HCT116 (cell line): ENCODE data around the gene DRGX. TPM values are rescaled to one million over a fixed set of nuclear protein-coding genes. Genes with fewer than 3 reads are reported as not detected.

Experiments used
- ATAC-seq: fragments of 200-7000 bp; cut with Tn5 transposase; 2 replicates; pipeline ENCODE4 v1.9.1; 2020; ENCODE audit warnings: mild to moderate bottlenecking, moderate library complexity
- BruUV-seq: library from RNA; stranded (reverse); fragments of 400-500 nt; replicated peaks from 2 replicates; lab custom pipeline; 2021; lab: Mats Ljungman, UMichigan
- CTCF ChIA-PET: fragments of 300-600 bp; sonication (Branson Sonifier 250); formaldehyde crosslinking; loops from one replicate; lab custom pipeline; 2021; ENCODE audit warnings: antibody characterized with exemption; lab: Charles Lee
- POLR2A ChIA-PET: fragments of 300-600, 350-600 bp; sonication (Branson Sonifier 250); formaldehyde crosslinking; loops from one replicate; lab custom pipeline; 2021; ENCODE audit warnings: antibody characterized with exemption; lab: Charles Lee
- RAD21 ChIA-PET, 2 experiments: fragments of 300-600 bp; sonication (Branson Sonifier 250); formaldehyde crosslinking; loops; one replicate each; lab custom pipeline; 2023; ENCODE audit warnings: low total read pairs in 2 of 2; ENCODE audit not compliant: uncharacterized antibody in 2 of 2, unreplicated experiment in 2 of 2, low non-redundant PET in 1 of 2; lab: Charles Lee
- DNase-seq: peaks from one replicate; pipeline ENCODE4 v3.0.0-alpha.2; 2010; ENCODE audit warnings: low read depth, low spot score
- H2AFZ ChIP-seq: fragments of 200-600 bp; shearing (Covaris generic), sonication (generic); 2 replicates; pipeline ENCODE4 v1.6.1; 2017; ENCODE audit warnings: low read depth, mixed run types, mixed read lengths, antibody characterized with exemption, low read length; ENCODE audit not compliant: poor library complexity, severe bottlenecking
- H3K27ac ChIP-seq: 2 replicates; pipeline ENCODE4 v1.5.1; 2012; ENCODE audit warnings: low read depth, low read length
- H3K27me3 ChIP-seq: fragments of 200-600 bp; sonication (generic); 2 replicates; pipeline ENCODE4 v1.6.1; 2016; ENCODE audit warnings: mixed run types, low read length, mixed read lengths; ENCODE audit not compliant: insufficient read depth
- H3K36me3 ChIP-seq, 2 experiments: fragments of 200-500 bp in 1 of 2; fragments of 200-600 bp in 1 of 2; sonication (Bioruptor generic) in 1 of 2; sonication (generic) in 1 of 2; 2 replicates each; pipeline versions ENCODE4 v1.5.1 to v1.6.1; 2014 to 2016; ENCODE audit warnings: low read length in 2 of 2, inconsistent platforms in 1 of 2, mixed read lengths in 1 of 2, mixed run types in 1 of 2; ENCODE audit not compliant: insufficient read depth in 2 of 2, control insufficient read depth in 1 of 2
- H3K4me1 ChIP-seq, 2 experiments: fragments of 200-600 bp in 1 of 2; sonication (generic) in 1 of 2; 2 replicates each; pipeline versions ENCODE4 v1.5.1 to v1.6.1; 2012 to 2017; ENCODE audit warnings: low read length in 2 of 2, inconsistent platforms in 1 of 2, mild to moderate bottlenecking in 1 of 2, mixed read lengths in 1 of 2, mixed run types in 1 of 2, moderate library complexity in 1 of 2; ENCODE audit not compliant: insufficient read depth in 2 of 2, control insufficient read depth in 1 of 2
- H3K4me2 ChIP-seq: fragments of 200-600 bp; sonication (generic); 2 replicates; pipeline ENCODE4 v1.6.1; 2017; ENCODE audit warnings: mixed run types, low read length, mixed read lengths
- H3K4me3 ChIP-seq, 2 experiments: fragments of 200-600 bp in 1 of 2; sonication (generic) in 1 of 2; replicated peaks in 1 of 2; 2 replicates each; pipeline ENCODE4 v1.5.1; 2011 to 2016; ENCODE audit warnings: low read length in 2 of 2, control low read depth in 1 of 2, low read depth in 1 of 2, mild to moderate bottlenecking in 1 of 2, mixed read lengths in 1 of 2, mixed run types in 1 of 2
- H3K79me2 ChIP-seq: fragments of 200-600 bp; sonication (generic); 2 replicates; pipeline ENCODE4 v1.6.1; 2017; ENCODE audit warnings: mild to moderate bottlenecking, mixed run types, low read length, moderate library complexity, mixed read lengths; ENCODE audit not compliant: insufficient read depth
- H3K9ac ChIP-seq: fragments of 200-600 bp; sonication (generic); 2 replicates; pipeline ENCODE4 v1.6.1; 2016; ENCODE audit warnings: low read length, mixed read lengths
- H3K9me2 ChIP-seq: fragments of 200-600 bp; sonication (generic), shearing (Covaris generic); 2 replicates; pipeline ENCODE4 v1.6.1; 2017; ENCODE audit warnings: mixed run types, mild to moderate bottlenecking, moderate library complexity; ENCODE audit not compliant: insufficient read depth
- H3K9me3 ChIP-seq, 2 experiments: fragments of 200-500 bp in 1 of 2; fragments of 200-600 bp in 1 of 2; sonication (Bioruptor generic) in 1 of 2; sonication (generic) in 1 of 2; 2 replicates each; pipeline ENCODE4 v1.6.1; 2014 to 2017; ENCODE audit warnings: low read length in 2 of 2, mixed read lengths in 2 of 2, inconsistent platforms in 1 of 2, low read depth in 1 of 2, mild to moderate bottlenecking in 1 of 2, mixed run types in 1 of 2, moderate library complexity in 1 of 2; ENCODE audit not compliant: control insufficient read depth in 1 of 2, insufficient read depth in 1 of 2
- H4K20me1 ChIP-seq: fragments of 200-600 bp; sonication (generic), shearing (Covaris generic); 2 replicates; pipeline ENCODE4 v1.6.1; 2017; ENCODE audit warnings: mixed run types, mild to moderate bottlenecking, moderate library complexity; ENCODE audit not compliant: insufficient read depth
- CTCF ChIP-seq, 3 experiments: fragments of 200-600 bp in 1 of 3; sonication (generic) in 1 of 3; IDR thresholded peaks in 2 of 3; conservative IDR thresholded peaks in 1 of 3; 2 replicates each; pipeline ENCODE4 v1.5.1; 2012 to 2017; ENCODE audit warnings: low read depth in 2 of 3, low read length in 2 of 3, antibody characterized with exemption in 1 of 3, borderline replicate concordance in 1 of 3, control low read depth in 1 of 3, mild to moderate bottlenecking in 1 of 3, mixed read lengths in 1 of 3, mixed run types in 1 of 3, moderate library complexity in 1 of 3; ENCODE audit not compliant: insufficient read depth in 1 of 3
- EGR1 ChIP-seq: IDR thresholded peaks from 2 replicates; pipeline ENCODE4 v1.6.1; 2012; ENCODE audit warnings: low read depth
- MAX ChIP-seq: IDR thresholded peaks from 2 replicates; pipeline ENCODE4 v1.6.1; 2012
- POLR2A ChIP-seq: IDR thresholded peaks from 2 replicates; pipeline ENCODE4 v1.7.0; 2011; ENCODE audit warnings: borderline replicate concordance; ENCODE audit not compliant: insufficient read depth, insufficient read length; ENCODE audit errors: extremely low read depth
- POLR2AphosphoS5 ChIP-seq: IDR thresholded peaks from 2 replicates; pipeline ENCODE4 v1.6.1; 2011; ENCODE audit warnings: mild to moderate bottlenecking, low read depth, low read length, moderate library complexity
- RAD21 ChIP-seq: IDR thresholded peaks from 2 replicates; pipeline ENCODE4 v1.6.1; 2012; ENCODE audit warnings: low read depth, mild to moderate bottlenecking
- REST ChIP-seq: IDR thresholded peaks from 2 replicates; pipeline ENCODE4 v1.6.1; 2012; ENCODE audit warnings: low read depth
- SIN3A ChIP-seq: IDR thresholded peaks from 2 replicates; pipeline ENCODE4 v1.6.1; 2012; ENCODE audit warnings: low read depth
- SRF ChIP-seq: IDR thresholded peaks from 2 replicates; pipeline ENCODE4 v1.6.1; 2012; ENCODE audit warnings: low read depth
- TCF7L2 ChIP-seq: IDR thresholded peaks from 2 replicates; pipeline ENCODE4 v1.7.0; 2011; ENCODE audit warnings: borderline replicate concordance, inconsistent platforms; ENCODE audit not compliant: insufficient read depth, insufficient read length; ENCODE audit errors: extremely low read depth
- YY1 ChIP-seq: IDR thresholded peaks from 2 replicates; pipeline ENCODE4 v1.6.1; 2011; ENCODE audit warnings: low read length, low read depth, moderate library complexity, mild to moderate bottlenecking; ENCODE audit not compliant: insufficient replicate concordance; ENCODE audit errors: extremely low read depth
- ZFX ChIP-seq: fragments of 450-650 bp; IDR thresholded peaks from 2 replicates; pipeline ENCODE4 v1.6.1; 2017
- ZNF274 ChIP-seq: fragments of 200-500 bp; sonication (Bioruptor generic); IDR thresholded peaks from 2 replicates; pipeline ENCODE4 v1.6.1; 2014; ENCODE audit warnings: mild to moderate bottlenecking, low read depth, low read length, inconsistent platforms
- intact Hi-C: fragments of 100-400 bp; cut with micrococcal nuclease; formaldehyde crosslinking; loops from 2 replicates; pipeline ENCODE4 v1.10.0; 2022
- total RNA-seq: library from RNA; stranded (reverse); gene quantifications from one replicate; pipeline ENCODE4 v1.2.1, GENCODE V29; 2021; ENCODE audit not compliant: unreplicated experiment

DRGX gene
- total RNA-seq, 1 experiment from 2014 or later = not detected

- no peaks in the 10 kb centered on the region for H3K79me2 ChIP-seq
- no peak overlapping the region for H2AFZ ChIP-seq
- no peak overlapping the region for H3K4me3 ChIP-seq
- RAD21 ChIA-PET = no interaction called here
- no peak for ATAC-seq
- intact Hi-C loops = no loop called here
- no peak overlapping the region for H3K4me2 ChIP-seq
- H3K4me1 ChIP-seq = no peaks in the 10 kb centered on the region; a peak in 1 of 4 replicates
- 0 out of 2 replicates have a peak, but pooled peaks cover 8% of the 10 kb centered on the region for H3K27me3 ChIP-seq
- H3K9me3 ChIP-seq = no peaks in the 10 kb centered on the region
- POLR2A ChIA-PET = no interaction called here
- no peaks in the 10 kb centered on the region for H4K20me1 ChIP-seq
- no TSS peak for BruUV-seq
- CTCF ChIA-PET = no interaction called here
- H3K36me3 ChIP-seq = no peaks in the 10 kb centered on the region
- H3K9me2 ChIP-seq = no peaks in the 10 kb centered on the region
- no peak for TF ChIP-seq POLR2AphosphoS5
- TF ChIP-seq, all 23 proteins: peak for 0
- DNase-seq = no peak
- H3K27ac ChIP-seq = no peak overlapping the region
- no peak overlapping the region for H3K9ac ChIP-seq
These were observed 33.9 kb downstream of the DRGX start for GRCh38 chr10:49361735-49362568.

- Histone ChIP-seq H2AFZ (no peak overlapping the region), H3K79me2 (no peaks in the 10 kb centered on the region), H3K4me1 (no peaks in the 10 kb centered on the region; a peak in 1 of 4 replicates), H3K27me3 (peaks cover 8% of the 10 kb centered on the region; the same call in 1 of the 2 replicates), H3K4me2 (no peak overlapping the region), H3K9ac (no peak overlapping the region), H4K20me1 (no peaks in the 10 kb centered on the region), H3K27ac (no peak overlapping the region), H3K9me2 (no peaks in the 10 kb centered on the region), H3K36me3 (no peaks in the 10 kb centered on the region), H3K9me3 (no peaks in the 10 kb centered on the region), H3K4me3 (no peak overlapping the region)
- ChIA-PET RAD21 (no interaction called here), POLR2A (no interaction called here), CTCF (no interaction called here)
- intact Hi-C loops = no loop called here
- DNase-seq (no peak), ATAC-seq (no peak)
- TF ChIP-seq YY1 (no peak), SRF (no peak), EGR1 (no peak), POLR2A (no peak), MAX (no peak), CTCF (IDR thresholded peaks at IDR 0.05 in 2 of 3, conservative IDR thresholded peaks at IDR 0.05 in 1 of 3; ENCODE audit: borderline replicate concordance in 1 of 3, insufficient read depth in 1 of 3, low read depth in 2 of 3, low read length in 2 of 3) (no peak), ZFX (no peak), TCF7L2 (no peak), SIN3A (no peak), RAD21 (no peak), ZNF274 (no peak), REST (no peak), POLR2AphosphoS5 (no peak)
- BruUV-seq = no TSS peak
These were observed 34.7 kb downstream of the DRGX start for GRCh38 chr10:49361178-49361554.
